ENCODE results near the gene CRISP1. TPM values are rescaled to one million over a fixed set of nuclear protein-coding genes. Genes with fewer than 3 reads are reported as not detected.

The CRISP1 gene
- total RNA-seq, 2 donors from 2014 or later: not detected

- WGBS: 92% methylated on average over 8 of the region's 8 CpGs
- no peaks in the 10 kb centered on the region for H3K27me3 ChIP-seq (replicated peaks; ENCODE audit: insufficient read depth)
- H3K9me3 ChIP-seq: no peaks in the 10 kb centered on the region
- H3K36me3 ChIP-seq: no peaks in the 10 kb centered on the region
- H3K4me3 ChIP-seq: no peak within 1 kb of the TSS
- no peak within 1 kb of the TSS for H3K27ac ChIP-seq
- intact Hi-C loops (cut with DNase I): no loop called here
- DNase-seq (ENCODE audit: low spot score): no peak
- TF ChIP-seq POLR2AphosphoS5 (IDR thresholded peaks at IDR 0.05) (no peak), POLR2A (IDR thresholded peaks at IDR 0.05) (no peak)
- TF ChIP-seq, protein P1, sequence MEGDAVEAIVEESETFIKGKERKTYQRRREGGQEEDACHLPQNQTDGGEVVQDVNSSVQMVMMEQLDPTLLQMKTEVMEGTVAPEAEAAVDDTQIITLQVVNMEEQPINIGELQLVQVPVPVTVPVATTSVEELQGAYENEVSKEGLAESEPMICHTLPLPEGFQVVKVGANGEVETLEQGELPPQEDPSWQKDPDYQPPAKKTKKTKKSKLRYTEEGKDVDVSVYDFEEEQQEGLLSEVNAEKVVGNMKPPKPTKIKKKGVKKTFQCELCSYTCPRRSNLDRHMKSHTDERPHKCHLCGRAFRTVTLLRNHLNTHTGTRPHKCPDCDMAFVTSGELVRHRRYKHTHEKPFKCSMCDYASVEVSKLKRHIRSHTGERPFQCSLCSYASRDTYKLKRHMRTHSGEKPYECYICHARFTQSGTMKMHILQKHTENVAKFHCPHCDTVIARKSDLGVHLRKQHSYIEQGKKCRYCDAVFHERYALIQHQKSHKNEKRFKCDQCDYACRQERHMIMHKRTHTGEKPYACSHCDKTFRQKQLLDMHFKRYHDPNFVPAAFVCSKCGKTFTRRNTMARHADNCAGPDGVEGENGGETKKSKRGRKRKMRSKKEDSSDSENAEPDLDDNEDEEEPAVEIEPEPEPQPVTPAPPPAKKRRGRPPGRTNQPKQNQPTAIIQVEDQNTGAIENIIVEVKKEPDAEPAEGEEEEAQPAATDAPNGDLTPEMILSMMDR (IDR thresholded peaks at IDR 0.05): no peak
- no peaks in the 10 kb centered on the region for H3K4me1 ChIP-seq (replicated peaks)
These were observed 79.2 kb downstream of the CRISP1 start, which contains the start of gene PGK2 for GRCh38 chr6:49787176-49787575. Gene PGK2, minus strand, starts transcription at chr6:49787285. Its CDS starts 98 bp downstream, at chr6:49787187.

GRCh38 chr6:49784272-49784671, 82.1 kb downstream of the CRISP1 start:
- DNase-seq (ENCODE audit: low spot score): no peak
- no peak overlapping the region for H3K4me3 ChIP-seq
- no peaks in the 10 kb centered on the region for H3K27me3 ChIP-seq (replicated peaks; ENCODE audit: insufficient read depth)
- H3K36me3 ChIP-seq: no peaks in the 10 kb centered on the region
- no peak for TF ChIP-seq POLR2A (IDR thresholded peaks at IDR 0.05)
- TF ChIP-seq, protein P1 (IDR thresholded peaks at IDR 0.05): no peak
- no peak for TF ChIP-seq POLR2AphosphoS5 (IDR thresholded peaks at IDR 0.05)
- intact Hi-C loops (cut with DNase I): no loop called here
- H3K4me1 ChIP-seq (replicated peaks): no peaks in the 10 kb centered on the region
- H3K27ac ChIP-seq: no peak overlapping the region
- no peaks in the 10 kb centered on the region for H3K9me3 ChIP-seq

Other genes with a start within 250 kb of the CRISP1 start
- gene RHAG, start 229.7 kb downstream of the CRISP1 start, total RNA-seq: not detected
- gene CRISP2, start 153.0 kb downstream of the CRISP1 start, total RNA-seq: 10 to 100 TPM in 1 of 2 donors, under 1 TPM in 1; 0.14 to 22.7 TPM
- gene CRISP3, start 122.1 kb downstream of the CRISP1 start, total RNA-seq: under 1 TPM; 0.28 to 0.55 TPM
- 10 to 100 TPM in 1 of 2 donors, not detected in 1; 12.4 TPM for gene PGK2, start 79.2 kb downstream of the CRISP1 start, total RNA-seq
- not detected for gene DEFB114, start 97.6 kb upstream of the CRISP1 start, total RNA-seq
- not detected for gene DEFB113, start 103.1 kb upstream of the CRISP1 start, total RNA-seq
- gene DEFB110, start 155.5 kb upstream of the CRISP1 start, total RNA-seq: not detected
- not detected for gene DEFB112, start 183.4 kb upstream of the CRISP1 start, total RNA-seq